NOMO-1 (cell line): ENCODE data around the gene NKAIN1.
"Not testable (repeated sequence)": the region's sequence is repeated elsewhere in the genome, so short reads cannot be mapped to it uniquely, and the experiment has no call there.

Experiments
- DNase-seq, 2 experiments: peaks; one replicate each; lab custom pipeline; 2025; ENCODE audit not compliant: unreplicated experiment in 2 of 2; lab: John Stamatoyannopoulos, UW

The NKAIN1 gene

DNA sequence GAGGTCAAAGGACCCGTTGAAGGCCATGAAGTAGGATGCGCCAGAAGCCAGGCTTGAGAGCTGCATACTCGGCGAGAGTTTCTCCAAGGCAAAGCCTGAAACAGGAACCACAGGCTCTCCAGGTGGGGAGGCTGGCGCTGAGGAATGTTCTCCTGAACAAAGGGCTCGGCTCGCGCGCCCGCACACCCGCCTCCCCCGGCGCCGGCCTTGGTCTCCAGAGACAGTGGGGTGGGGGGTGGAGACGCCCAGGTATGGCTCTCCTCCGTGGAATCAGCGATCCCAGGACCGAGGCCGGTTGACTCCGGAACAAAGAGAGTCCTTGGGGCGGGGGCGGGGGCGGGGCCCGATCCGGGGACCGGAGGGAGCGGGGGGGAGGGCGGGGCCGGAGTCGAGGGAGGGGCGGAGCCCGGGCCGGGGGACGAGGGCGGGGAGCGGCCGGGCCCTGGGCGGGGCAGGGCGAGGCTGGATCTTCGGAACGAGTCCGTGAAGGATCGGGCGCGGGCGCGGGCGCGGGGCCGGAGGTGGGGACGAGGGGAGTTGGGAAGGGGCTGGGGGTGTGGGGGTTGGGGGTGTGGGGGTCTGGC lies 85.0 kb downstream of the NKAIN1 start:
- DNase-seq, result peak; percentile 56 to 62

DNA sequence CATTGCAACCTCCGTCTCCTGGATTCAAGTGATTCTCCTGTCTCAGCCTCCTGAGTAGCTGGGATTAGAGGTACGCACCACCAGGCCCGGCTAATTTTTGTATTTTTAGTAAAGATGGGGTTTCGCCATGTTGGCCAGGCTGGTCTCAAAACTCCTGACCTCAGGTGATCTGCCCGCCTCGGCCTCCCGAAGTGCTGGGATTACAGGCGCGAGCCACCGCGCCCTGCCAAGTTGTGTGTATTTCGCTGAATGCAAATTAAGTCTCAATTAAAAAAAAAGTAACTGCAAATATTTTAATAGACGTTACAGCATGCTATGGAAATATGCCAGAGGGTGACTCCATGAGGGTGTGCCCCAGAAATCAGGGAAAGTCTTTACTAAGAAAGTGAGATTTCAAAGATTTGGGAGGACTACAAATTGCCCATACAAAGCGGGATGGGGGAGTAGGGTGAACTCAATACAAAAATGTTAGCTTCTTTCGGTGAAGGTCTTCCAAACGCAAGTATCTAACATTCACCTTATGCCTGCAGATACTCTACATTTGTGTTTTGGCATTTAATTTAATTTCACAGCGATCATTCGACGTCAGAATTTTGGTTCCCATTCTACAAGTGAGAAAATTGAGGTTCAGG lies 85.6 kb downstream of the NKAIN1 start:
- DNase-seq, result no peak

GRCh38 chr1:31153423-31153822 lies 86.3 kb downstream of the NKAIN1 start:
- no peak for DNase-seq

DNA sequence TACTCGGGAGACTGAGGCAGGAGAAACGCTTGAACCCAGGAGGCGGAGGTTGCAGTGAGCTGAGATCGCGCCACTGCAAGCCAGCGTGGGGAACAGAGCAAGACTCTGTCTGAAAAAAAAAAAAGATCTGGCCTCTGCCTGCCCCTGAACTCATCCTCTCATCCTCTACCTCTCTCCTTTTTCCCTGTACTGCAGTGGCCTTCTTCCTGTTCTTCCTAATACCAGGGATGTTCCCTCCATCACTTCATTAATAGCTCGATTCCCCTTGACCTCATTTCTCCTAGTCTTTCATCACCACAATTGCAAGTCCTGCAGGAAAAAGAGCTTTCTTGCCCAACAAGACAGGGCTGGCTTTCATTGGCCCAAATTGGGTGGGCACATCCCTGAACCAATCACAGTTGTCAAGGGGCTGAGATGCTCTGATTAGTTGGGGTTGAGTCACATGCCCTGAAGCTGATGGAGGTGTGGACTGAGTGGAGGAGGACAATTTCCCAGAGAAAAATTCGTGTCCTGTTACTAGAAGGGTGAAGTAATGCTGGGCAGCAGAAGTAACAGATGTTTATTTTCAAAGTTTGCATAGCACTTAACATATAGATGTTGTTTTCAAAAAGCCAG lies 87.4 kb downstream of the NKAIN1 start:
- DNase-seq, result no peak

DNA sequence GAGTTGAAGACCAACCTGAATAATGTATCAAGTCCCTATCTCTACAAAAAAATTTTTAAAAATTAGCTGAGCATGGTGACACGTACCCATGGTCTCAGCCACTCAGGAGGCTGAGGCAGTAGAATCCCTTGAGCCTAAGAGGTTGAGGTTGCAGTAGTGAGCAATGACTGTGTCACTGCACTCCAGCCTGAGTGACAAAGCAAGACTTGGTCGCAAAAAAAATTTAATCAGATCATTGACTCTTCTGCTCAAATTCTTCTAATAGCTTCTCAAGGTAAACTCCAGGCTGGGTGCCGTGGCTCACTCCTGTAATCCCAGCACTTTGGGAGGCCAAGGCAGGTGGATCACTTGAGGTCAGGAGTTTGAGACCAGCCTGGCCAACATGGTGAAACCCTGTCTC lies 88.3 kb downstream of the NKAIN1 start:
- DNase-seq, result no peak

- no peak for DNase-seq
Measured at GRCh38 chr1:31148409-31148808, 91.3 kb downstream of the NKAIN1 start.

- no peak for DNase-seq
Measured at GRCh38 chr1:31145648-31146047, 94.0 kb downstream of the NKAIN1 start.

- DNase-seq, result no peak
Measured at GRCh38 chr1:31144442-31144841, 95.2 kb downstream of the NKAIN1 start.

- DNase-seq, result no peak
Measured at GRCh38 chr1:31143455-31143854, 96.2 kb downstream of the NKAIN1 start.

DNA sequence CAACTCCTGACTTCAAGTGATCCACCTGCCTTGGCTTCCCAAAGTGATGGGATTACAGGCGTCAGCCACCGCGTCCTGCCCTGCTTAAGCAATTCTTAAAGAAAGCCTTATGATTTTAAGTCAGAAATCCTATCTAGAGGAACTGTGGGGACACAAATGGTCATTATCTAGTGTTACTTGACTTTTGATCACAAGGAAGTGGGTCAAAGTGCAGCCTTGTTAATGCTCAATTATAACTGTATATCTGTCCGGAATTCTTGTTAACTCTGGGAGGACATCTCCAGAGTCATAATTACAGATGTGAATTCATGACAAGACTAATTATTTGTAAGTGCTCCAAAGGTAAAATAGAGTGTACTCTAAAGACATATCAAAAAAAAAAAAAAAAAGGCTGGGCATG lies 97.3 kb downstream of the NKAIN1 start:
- DNase-seq, result no peak

DNA sequence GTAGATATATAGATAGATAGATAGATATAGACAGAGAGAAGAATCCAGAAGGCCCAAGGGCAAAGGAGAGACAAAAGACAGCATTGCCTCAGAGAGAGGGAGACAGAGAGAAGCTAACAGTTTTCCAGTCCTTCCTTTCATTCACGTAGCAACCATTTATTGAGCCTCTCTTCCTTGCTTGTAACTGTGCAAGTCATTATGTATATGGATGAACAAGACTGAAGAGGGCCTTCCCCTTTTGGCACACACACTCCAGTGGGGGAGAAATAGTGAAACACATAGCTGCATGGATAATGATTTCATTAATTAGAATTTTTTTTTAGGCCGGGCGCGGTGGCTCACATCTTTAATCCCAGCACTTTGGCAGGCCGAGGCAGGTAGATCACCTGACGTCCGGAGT lies 99.4 kb downstream of the NKAIN1 start:
- DNase-seq, result no peak

DNA sequence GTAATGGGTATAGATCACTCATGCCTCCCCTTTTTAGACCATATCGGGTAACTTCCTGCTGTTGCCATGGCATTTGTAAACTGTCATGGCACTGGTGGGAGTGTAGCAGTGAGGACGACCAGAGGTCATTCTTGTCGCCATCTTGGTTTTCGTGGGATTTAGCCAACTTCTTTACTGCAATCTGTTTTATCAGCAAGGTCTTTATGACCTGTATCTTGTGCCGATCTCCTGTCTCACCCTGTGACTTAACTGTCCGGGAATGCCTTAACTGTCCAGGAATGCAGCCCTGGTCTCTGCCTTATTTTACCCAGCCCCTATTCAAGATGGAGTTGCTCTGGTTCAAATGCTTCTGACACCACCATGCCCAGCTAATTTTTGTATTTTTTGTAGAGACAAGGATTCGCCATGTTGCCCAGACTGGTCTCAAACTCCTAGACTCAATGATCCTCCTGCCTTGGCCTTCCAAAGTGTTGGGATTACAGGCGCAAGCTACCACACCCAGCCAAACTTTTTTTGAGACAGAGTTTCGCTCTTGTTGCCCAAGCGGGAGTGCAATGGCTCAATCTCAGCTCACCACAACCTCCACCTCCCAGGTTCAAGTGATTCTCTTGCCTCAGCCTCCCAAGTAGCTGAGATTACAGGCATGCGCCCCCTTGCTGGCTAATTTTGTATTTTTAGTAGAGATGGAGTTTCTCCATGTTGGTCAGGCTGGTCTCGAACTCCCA lies 100.7 kb downstream of the NKAIN1 start:
- not testable (repeated sequence) for DNase-seq

DNA sequence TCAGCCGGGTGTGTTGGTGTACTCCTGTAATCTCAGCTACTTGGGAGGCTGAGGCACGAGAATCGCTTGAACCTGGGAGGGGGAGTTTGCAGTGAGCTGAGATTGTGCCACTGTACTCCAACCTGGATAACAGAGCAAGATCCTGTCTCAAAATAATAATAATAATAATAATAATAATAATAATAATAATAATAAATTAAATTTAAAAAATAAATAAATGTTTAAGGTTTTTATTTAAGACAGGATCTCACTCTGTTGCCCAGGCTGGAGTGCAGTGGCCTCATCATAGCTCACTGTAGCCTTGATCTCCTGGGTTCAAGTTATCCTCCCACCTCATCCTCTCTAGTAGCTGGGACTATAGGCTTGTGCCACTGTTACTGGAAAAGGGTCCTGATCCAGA lies 101.8 kb downstream of the NKAIN1 start:
- DNase-seq, result not testable (repeated sequence)

- no peak for DNase-seq
Measured at GRCh38 chr1:31135973-31136600, 103.6 kb downstream of the NKAIN1 start.

DNA sequence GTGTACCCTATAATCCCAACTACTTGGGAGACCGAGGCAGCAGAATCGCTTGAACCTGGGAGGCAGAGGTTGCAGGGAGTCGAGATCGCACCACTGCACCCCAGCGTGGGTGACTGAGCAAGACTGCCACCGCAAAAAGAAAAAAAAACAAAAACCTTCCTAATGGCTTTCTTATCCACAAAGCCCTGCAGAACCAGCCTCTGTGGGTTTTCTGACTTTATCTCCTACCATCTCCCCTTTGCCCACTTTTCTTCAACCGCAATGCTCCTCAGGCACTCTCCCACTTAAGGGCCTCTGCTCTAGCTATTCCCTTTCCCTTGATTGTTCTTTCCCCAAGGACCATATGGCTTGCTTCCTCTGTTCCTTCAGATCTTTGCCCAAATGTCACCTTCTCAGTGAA lies 106.3 kb downstream of the NKAIN1 start:
- DNase-seq, result no peak
